GM19035 (cell line): ENCODE measurements around the gene SLC22A25.
"Not testable (repeated sequence)": the region's sequence is repeated elsewhere in the genome, so short reads cannot be mapped to it uniquely, and the experiment has no call there.

Source experiments
- ATAC-seq: cut with Tn5 transposase; IDR thresholded peaks from one replicate; pipeline ENCODE4 v1.9.1; 2021; ENCODE audit not compliant: unreplicated experiment

SLC22A25 gene

DNA sequence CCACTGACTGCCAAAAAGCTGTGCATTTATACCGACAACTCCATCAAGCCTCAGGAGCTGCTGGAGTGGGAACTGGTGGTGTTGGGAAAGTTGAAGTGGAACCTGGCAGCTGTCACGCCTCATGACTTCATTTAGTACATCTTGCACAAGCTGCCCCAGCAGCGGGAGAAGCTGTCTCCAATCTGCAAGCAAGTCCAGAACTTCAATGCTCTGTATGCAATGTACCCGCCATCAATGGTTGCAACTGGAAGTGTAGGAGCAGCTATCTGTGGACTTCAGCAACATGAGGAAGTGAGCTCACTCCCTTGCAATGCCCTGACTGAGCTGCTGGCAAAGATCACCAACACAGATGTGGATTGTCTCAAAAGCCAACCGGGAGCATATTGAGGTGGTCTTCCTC is at the start of gene SLC22A25:
Gene SLC22A25 (minus strand): TSS at position 67 of the 400 bp plus-strand sequence. CDS start 13,947 bp downstream, outside the sequence.
- ATAC-seq: no peak

GRCh38 chr11:63290285-63290684 is 46.9 kb upstream of the SLC22A25 start:
- ATAC-seq: no peak

GRCh38 chr11:63289658-63290057 is 46.3 kb upstream of the SLC22A25 start:
- ATAC-seq: no peak

DNA sequence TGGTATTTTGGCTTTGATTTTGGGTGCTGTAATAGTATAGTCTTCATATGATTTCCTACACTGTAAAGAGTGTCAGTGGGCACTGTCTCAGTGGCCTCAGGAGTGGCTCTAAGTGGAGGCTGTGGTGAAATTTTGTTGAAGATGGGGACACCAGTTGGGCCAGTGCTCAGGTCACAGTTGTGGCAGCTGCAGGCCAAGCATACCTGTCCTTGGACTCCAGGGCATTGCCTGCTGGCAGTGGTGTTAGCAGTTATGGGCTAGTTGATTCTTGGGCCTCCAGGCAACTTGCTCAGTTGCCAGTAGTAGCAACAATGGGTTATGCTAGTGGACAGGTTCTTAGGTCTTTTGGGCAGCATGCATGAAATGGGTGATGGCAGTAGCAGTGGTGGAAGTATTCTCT is 39.2 kb upstream of the SLC22A25 start:
- ATAC-seq: no peak

GRCh38 chr11:63280920-63281319 is 37.5 kb upstream of the SLC22A25 start:
- ATAC-seq: no peak

DNA sequence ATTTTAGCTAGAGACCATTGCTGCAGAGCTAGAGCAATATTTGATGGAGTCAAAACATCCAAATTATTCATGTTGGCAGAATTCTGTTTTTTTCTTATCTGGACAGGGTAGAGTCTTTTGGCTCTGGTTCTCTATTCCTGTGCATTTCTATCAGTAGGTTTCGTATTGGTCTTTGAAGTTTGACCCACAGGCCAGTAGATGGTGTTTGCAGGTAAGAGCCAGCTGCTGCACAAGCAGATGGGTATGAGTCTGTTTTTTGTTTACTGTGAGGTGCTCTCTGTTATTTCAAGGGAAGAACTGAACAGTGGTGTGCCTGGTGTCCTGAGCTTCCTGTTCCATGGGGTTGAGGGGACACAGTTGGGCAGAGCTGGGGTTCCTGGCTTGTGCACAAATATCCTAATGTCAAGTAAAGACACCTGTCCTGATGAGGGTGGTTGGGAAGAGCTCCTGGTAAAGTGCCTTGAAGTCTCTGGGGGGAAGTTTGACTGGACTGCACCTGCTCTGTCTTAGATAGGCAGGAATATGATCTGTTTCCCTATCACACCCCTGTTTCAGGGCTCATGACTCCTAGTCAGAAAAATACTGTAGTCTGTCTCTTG is 34.0 kb upstream of the SLC22A25 start:
- no peak for ATAC-seq

DNA sequence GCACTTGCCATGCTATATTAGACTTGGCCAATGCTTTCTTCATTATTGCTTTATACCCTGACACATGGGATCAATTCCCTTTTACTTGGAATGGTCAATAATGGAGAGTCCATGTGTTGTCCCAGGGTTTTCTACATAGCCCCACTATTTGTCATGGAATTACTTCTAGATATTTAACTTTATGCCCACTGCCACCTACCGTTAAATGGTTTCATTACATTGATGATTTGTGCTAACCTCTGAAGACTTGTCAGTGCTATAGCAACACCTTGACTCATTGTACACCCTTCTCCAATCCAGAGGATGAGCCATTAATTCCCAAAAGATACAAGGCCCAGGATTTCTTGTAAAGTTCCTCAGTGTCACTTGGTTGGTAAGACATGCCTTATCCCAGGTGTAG is 31.4 kb upstream of the SLC22A25 start:
- no peak for ATAC-seq

DNA sequence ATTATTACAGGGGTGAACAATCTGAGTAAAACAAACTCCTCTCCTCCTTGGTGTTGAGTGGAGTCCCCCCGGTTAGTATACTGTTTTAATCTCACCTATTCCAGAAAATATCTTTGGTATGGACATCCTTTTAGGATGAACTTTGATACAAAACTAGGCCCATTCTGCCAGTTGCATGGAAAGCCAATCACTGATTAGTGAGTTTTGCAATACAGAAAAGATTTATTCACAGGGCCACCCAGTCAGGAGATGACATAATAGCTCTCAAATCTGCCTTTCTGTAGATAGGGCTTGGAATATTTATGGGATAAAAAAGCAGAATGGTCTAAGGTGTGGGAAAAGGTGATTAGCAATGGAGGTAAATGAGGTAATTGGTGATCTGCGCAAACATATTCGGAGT is 30.3 kb upstream of the SLC22A25 start:
- ATAC-seq: no peak

GRCh38 chr11:63262547-63262946 is 19.1 kb upstream of the SLC22A25 start:
- no peak for ATAC-seq

GRCh38 chr11:63251312-63251711 is 7.9 kb upstream of the SLC22A25 start:
- ATAC-seq: no peak

DNA sequence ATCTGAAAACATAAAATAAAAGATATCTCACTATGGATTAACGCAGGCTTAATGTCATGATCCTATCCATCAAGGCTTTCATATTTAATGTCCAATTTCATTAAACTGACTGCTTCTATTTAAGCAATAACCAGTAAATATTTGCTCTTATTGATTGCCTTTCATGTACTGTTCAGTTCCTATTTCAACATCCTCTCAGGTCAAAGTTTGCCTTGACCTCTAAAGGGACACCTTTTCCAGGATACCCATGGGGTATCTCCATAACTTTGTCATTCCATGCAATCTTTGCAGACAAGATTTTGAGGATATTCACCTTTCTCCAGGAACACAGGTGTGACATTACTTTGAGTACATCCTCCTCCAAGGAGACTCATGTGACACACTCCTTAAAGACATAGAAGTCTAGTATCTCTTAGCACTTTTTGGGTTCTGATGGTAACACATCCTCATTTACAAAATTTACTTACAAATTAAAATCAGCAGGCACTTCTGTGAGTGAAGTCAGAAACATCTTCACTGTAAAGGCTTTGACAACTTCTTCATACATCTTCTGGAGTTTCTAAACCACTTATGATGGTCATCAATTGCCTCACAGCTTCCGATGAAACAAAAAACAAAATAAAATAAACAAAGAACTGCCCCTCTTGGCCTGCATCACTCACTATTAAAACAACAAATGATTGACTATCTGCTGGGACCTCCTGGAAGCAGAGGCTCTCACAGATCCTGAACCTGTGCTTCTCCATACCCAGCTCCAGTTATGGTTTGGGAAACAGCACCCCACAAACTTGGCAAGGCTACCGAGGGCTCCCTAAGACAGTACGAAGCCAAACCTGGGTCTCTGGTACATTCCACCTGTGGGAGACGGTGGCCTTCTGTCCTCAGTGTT is 7.0 kb upstream of the SLC22A25 start:
- no peak for ATAC-seq

GRCh38 chr11:63248966-63249365 is 5.6 kb upstream of the SLC22A25 start:
- ATAC-seq: no peak

GRCh38 chr11:63247237-63248002 is 4.0 kb upstream of the SLC22A25 start:
- not testable (repeated sequence) for ATAC-seq

- ATAC-seq: no peak
Measured at GRCh38 chr11:63246045-63246444, 2.6 kb upstream of the SLC22A25 start.

DNA sequence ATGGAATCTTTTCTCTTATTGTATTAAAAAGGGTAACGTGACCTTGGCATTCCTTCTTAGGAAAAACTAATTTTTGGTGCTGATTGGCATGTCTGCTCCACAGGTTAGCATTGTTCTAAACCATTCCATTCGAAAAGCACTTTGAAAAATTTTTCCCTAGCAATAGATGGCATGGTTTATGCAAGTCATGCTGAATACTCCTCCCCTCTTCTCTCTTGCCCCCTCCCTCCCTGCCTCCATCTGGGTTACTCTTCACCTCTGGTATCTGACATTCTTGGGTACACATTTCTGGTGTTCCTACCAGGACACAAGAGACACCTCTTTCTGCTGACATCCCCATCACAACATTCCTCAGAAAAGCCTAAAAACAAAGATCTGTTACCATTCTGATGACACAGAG is 1.5 kb upstream of the SLC22A25 start:
- no peak for ATAC-seq

- ATAC-seq: no peak
Measured at GRCh38 chr11:63242089-63242781, 1.2 kb downstream of the SLC22A25 start.

DNA sequence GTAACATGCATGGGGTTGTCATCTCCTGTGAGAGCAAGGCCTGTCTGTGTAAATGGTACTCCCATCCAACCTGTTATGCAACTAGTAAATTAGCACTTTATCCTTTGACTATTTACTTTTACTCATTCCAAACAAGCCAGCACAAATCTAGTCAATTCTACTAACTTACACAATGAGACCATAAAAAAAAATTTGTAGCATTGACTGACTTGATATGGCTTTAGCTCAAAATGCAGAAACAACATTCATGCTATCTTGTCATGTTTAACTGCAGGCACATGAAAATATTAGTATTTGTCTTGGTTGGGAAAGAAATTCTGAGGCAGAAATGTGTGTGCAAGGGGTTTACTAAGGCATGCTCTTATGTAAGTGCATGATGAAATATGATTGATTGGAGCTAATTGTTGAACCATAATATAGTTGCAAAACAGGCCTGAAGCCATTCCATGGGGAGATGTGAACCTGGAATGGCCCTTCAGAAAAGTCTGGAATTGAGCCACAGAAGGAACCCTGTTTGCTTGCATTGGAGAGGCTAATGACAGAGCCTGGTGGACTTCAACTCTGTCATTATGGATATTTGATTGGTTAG is 2.5 kb downstream of the SLC22A25 start:
- no peak for ATAC-seq

DNA sequence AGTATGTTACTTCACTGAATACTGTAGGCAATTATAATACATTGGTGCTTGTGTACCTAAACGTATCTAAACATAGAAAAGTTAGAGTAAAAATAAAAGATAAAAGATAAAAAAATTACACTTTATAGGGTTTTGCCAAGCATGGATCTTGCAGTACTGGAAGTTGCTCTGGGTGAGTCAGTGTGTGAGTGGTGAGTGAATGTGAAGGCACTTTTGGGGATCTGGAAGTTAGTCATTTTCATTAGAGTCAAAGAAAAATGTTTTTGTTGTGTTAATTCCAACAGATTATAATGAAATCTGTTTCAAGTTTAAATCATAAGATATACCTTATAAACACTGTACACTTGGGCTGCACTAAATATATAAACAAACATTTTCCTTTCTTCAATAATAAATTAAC is 3.3 kb downstream of the SLC22A25 start:
- ATAC-seq: no peak

- ATAC-seq: no peak
Measured at GRCh38 chr11:63239254-63239653, 4.1 kb downstream of the SLC22A25 start.

DNA sequence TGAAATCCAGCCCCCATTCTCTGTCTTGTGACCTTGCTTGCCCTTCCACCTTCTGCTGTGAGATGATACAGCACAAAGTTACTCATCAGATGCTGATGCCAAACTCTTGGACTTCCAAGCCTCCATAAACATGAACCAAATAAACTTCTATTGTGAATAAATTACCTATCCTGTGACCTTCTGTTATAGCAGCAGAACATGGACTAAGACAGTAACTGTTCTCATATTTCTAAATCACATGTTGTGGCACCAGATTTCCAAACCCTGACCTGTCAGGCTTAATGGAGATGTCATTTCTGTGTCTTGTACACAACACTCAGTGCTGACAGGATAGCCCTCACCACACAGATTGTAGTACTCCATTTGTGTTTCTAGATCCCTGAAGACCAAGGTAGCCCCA is 6.0 kb downstream of the SLC22A25 start:
- ATAC-seq: no peak
